HEK293 (cell line): ENCODE measurements around the gene C20orf204.

Experiments used
- AEBP2 ChIP-seq: fragments of 450-650 bp; formaldehyde crosslinking; IDR thresholded peaks from 2 replicates; pipeline ENCODE4 v1.5.1; 2016; ENCODE audit warnings: missing biosample characterization, missing genetic modification characterization, borderline replicate concordance
- PATZ1 ChIP-seq: fragments of 450-650 bp; formaldehyde crosslinking; IDR thresholded peaks from 2 replicates; pipeline ENCODE4 v1.5.1; 2016; ENCODE audit warnings: missing biosample characterization, missing genetic modification characterization
- PRDM10 ChIP-seq: fragments of 450-650 bp; formaldehyde crosslinking; IDR thresholded peaks from 2 replicates; pipeline ENCODE4 v1.5.1; 2016; ENCODE audit warnings: missing biosample characterization, missing genetic modification characterization
- TSHZ1 ChIP-seq: fragments of 450-650 bp; formaldehyde crosslinking; IDR thresholded peaks from 2 replicates; pipeline ENCODE4 v1.5.1; 2016; ENCODE audit warnings: missing biosample characterization, missing genetic modification characterization, borderline replicate concordance
- ZBTB10 ChIP-seq: fragments of 450-650 bp; formaldehyde crosslinking; IDR thresholded peaks from 2 replicates; pipeline ENCODE4 v1.5.1; 2016; ENCODE audit warnings: missing biosample characterization, missing genetic modification characterization
- ZNF174 ChIP-seq: fragments of 450-650 bp; formaldehyde crosslinking; IDR thresholded peaks from 2 replicates; pipeline ENCODE4 v1.5.0; 2017; ENCODE audit warnings: missing biosample characterization, mild to moderate bottlenecking, missing genetic modification characterization
- ZNF202 ChIP-seq: fragments of 450-650 bp; formaldehyde crosslinking; IDR thresholded peaks from 2 replicates; pipeline ENCODE4 v1.5.1; 2016; ENCODE audit warnings: missing biosample characterization, missing genetic modification characterization, borderline replicate concordance
- ZNF248 ChIP-seq: fragments of 450-650 bp; formaldehyde crosslinking; IDR thresholded peaks from 2 replicates; pipeline ENCODE4 v1.5.1; 2017; ENCODE audit warnings: missing biosample characterization, missing genetic modification characterization
- ZNF280C ChIP-seq: fragments of 450-650 bp; formaldehyde crosslinking; IDR thresholded peaks from 2 replicates; pipeline ENCODE4 v1.5.1; 2016; ENCODE audit warnings: missing biosample characterization, missing genetic modification characterization
- ZNF335 ChIP-seq: fragments of 450-650 bp; formaldehyde crosslinking; conservative IDR thresholded peaks from 2 replicates; pipeline ENCODE4 v1.5.1; 2016; ENCODE audit warnings: missing biosample characterization, missing genetic modification characterization
- ZNF473 ChIP-seq: fragments of 450-650 bp; formaldehyde crosslinking; IDR thresholded peaks from 2 replicates; pipeline ENCODE4 v1.5.1; 2017; ENCODE audit warnings: missing biosample characterization, missing genetic modification characterization
- ZNF571 ChIP-seq: fragments of 450-650 bp; formaldehyde crosslinking; IDR thresholded peaks from 2 replicates; pipeline ENCODE4 v1.5.0; 2017; ENCODE audit warnings: missing biosample characterization, missing genetic modification characterization
- ZNF639 ChIP-seq: fragments of 450-650 bp; formaldehyde crosslinking; IDR thresholded peaks from 2 replicates; pipeline ENCODE4 v1.5.1; 2016; ENCODE audit warnings: missing biosample characterization, missing genetic modification characterization
- ZNF747 ChIP-seq: fragments of 450-650 bp; formaldehyde crosslinking; IDR thresholded peaks from 2 replicates; pipeline ENCODE4 v1.5.1; 2016; ENCODE audit warnings: missing biosample characterization, missing genetic modification characterization
- ZNF785 ChIP-seq: fragments of 450-650 bp; formaldehyde crosslinking; IDR thresholded peaks from 2 replicates; pipeline ENCODE4 v1.5.1; 2016; ENCODE audit warnings: missing biosample characterization, missing genetic modification characterization
- ZNF837 ChIP-seq: fragments of 450-650 bp; formaldehyde crosslinking; IDR thresholded peaks from 2 replicates; pipeline ENCODE4 v1.5.1; 2016; ENCODE audit warnings: missing biosample characterization, missing genetic modification characterization
- ZSCAN5A ChIP-seq: fragments of 450-650 bp; formaldehyde crosslinking; IDR thresholded peaks from 2 replicates; pipeline ENCODE4 v1.5.1; 2016; ENCODE audit warnings: missing biosample characterization, missing genetic modification characterization

C20orf204 gene

GRCh38 chr20:64038565-64039292 lies 2.7 kb downstream of the C20orf204 start (continued):
- TF ChIP-seq ZNF202 (tag by site-specific recombination) (no peak), ZSCAN5A (tag by site-specific recombination) (0 out of 2 replicates have a peak, but pooled peaks have one; percentile 16), ZNF785 (no peak), PATZ1 (tag by site-specific recombination) (peak; percentile 88), ZNF335 (tag by site-specific recombination) (peak; percentile 97), PRDM10 (tag by site-specific recombination) (no peak), ZNF248 (no peak), ZNF837 (tag by site-specific recombination) (0 out of 2 replicates have a peak, but pooled peaks have one; percentile 26), ZNF639 (tag by site-specific recombination) (no peak), ZNF280C (tag by site-specific recombination) (no peak), ZNF747 (tag by site-specific recombination) (no peak), ZBTB10 (tag by site-specific recombination) (peak; percentile 72), AEBP2 (no peak), ZNF571 (no peak), ZNF174 (no peak), TSHZ1 (tag by site-specific recombination) (no peak), ZNF473 (tag by site-specific recombination) (no peak)
